NB4 (cell line): Measurements from ENCODE around the gene COBL.

ENCODE experiments used
- DNase-seq: peaks from one replicate; pipeline ENCODE4 v3.0.0; 2010; ENCODE audit warnings: low read depth
- H3K4me3 ChIP-seq: one replicate; pipeline ENCODE4 v1.5.1; 2011; ENCODE audit warnings: mild to moderate bottlenecking, low read depth, low read length, moderate library complexity
- CTCF ChIP-seq: IDR thresholded peaks from one replicate; pipeline ENCODE4 v1.5.1; 2012; ENCODE audit warnings: low read depth, low read length
- MAX ChIP-seq: IDR thresholded peaks from 2 replicates; pipeline ENCODE4 v1.6.1; 2011; ENCODE audit warnings: low read depth, low read length
- MYC ChIP-seq: IDR thresholded peaks from 2 replicates; pipeline ENCODE4 v1.6.1; 2011; ENCODE audit warnings: low read depth, low read length
- POLR2A ChIP-seq: IDR thresholded peaks from 2 replicates; pipeline ENCODE4 v1.6.1; 2011; ENCODE audit warnings: mild to moderate bottlenecking; ENCODE audit not compliant: insufficient read length; ENCODE audit errors: extremely low read depth

Gene COBL

GRCh38 chr7:51256209-51256781 lies 60.3 kb downstream of the COBL start:
- no peak for TF ChIP-seq MAX
- no peak for TF ChIP-seq MYC
- no peak for TF ChIP-seq POLR2A
- no peak for TF ChIP-seq CTCF
- DNase-seq, result no peak

GRCh38 chr7:51255536-51256208 lies 60.9 kb downstream of the COBL start:
- DNase-seq, result no peak
- TF ChIP-seq CTCF (no peak), POLR2A (no peak)
- H3K4me3 ChIP-seq, result no peak overlapping the region

More at GRCh38 chr7:51256209-51256781, 60.3 kb downstream of the COBL start:
- H3K4me3 ChIP-seq, result no peak overlapping the region

GRCh38 chr7:51255036-51255435 lies 61.6 kb downstream of the COBL start:
- H3K4me3 ChIP-seq, result no peak overlapping the region
- DNase-seq, result peak; percentile 12
- TF ChIP-seq POLR2A, result no peak
- TF ChIP-seq MAX, result no peak
- no peak for TF ChIP-seq CTCF
- TF ChIP-seq MYC, result no peak

GRCh38 chr7:51253157-51253556 lies 63.5 kb downstream of the COBL start:
- no peak for DNase-seq
- no peak overlapping the region for H3K4me3 ChIP-seq
- TF ChIP-seq POLR2A (no peak), MYC (no peak), MAX (no peak), CTCF (no peak)

GRCh38 chr7:51251290-51251689 lies 65.3 kb downstream of the COBL start:
- no peak for DNase-seq
- TF ChIP-seq MAX (no peak), MYC (no peak), CTCF (no peak), POLR2A (no peak)
- H3K4me3 ChIP-seq, result no peak overlapping the region
